GM10847 (cell line): Measurements from ENCODE around the gene WDR88.

Source experiments
- POLR2A ChIP-seq: IDR thresholded peaks from 2 replicates; pipeline ENCODE4 v1.6.1; 2011; ENCODE audit not compliant: insufficient read length; ENCODE audit errors: extremely low read depth

WDR88 gene

DNA sequence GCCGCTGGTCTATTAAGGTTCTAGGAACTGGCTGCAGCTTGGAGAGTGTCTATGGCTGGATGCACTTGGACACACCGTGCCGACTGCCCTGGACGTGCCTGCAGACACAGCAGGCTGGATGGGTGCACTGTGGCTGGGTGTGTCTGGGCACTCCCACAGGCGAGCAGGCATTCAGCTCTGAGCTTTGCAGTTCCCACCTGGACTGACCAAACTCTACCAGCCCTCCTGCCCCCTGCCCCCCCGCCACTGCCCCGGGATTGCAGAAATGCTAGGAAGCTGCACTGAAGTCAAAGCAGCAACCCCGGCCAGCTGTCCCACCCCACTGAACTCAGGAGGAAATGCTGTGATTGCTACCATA is 55.2 kb downstream of the WDR88 start:
- no peak for TF ChIP-seq POLR2A

DNA sequence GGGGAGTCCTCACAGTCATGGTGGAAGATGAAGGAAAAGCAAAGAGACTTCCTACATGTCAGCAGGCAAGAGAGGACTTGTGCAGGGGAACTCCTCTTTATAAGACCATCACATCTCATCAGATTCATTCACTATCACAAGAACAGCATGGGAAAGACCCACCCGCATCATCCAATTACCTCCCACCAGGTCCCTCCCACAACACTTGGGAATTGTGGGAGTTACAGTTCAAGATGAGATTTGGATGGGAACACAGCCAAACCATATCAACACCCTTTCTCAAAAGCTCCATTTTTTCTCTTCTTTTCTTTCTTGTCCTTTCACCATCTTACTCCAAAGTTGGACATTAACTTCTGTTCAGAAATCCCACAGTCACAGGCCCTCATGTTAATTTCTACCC is 57.5 kb downstream of the WDR88 start:
- no peak for TF ChIP-seq POLR2A

DNA sequence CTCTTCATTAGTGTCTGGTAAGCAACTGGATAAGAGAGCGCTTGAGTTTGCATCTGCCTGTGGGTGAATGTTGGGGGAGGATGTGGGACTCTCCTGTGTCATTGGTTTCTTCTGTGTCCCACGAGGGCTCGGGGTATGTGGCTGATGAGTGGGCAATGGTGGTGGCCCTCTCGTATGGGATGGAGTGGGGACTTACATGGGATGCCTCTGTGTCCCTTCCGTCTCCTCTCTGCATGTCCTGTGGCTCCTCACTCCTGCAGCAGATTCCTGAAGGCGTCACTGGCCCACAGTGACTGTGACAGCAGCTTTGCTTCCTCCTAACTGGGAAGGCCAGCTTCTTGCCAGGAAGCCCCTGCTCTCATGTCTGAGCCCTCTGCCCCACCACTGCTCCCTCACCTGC is 59.6 kb downstream of the WDR88 start:
- TF ChIP-seq POLR2A = no peak

DNA sequence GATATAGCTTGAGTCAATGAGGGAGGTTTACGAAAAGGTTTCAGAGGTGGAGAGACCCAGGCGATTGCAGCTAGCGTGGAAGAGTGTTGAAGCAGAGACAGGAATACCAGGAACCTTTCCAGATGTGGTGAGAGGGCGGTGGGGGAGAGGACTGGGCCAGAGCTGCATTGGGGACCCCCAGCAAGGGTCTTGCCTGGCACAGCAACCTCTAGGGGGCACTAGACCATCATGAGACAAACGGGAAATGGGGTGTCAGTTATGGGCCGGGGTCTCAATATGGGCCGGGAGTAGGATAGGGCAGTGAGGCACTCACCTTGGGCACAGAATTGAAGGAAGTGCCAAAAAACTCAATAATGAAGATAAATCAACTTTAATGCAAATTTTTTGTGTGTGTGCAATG is 60.1 kb downstream of the WDR88 start:
- TF ChIP-seq POLR2A = no peak

DNA sequence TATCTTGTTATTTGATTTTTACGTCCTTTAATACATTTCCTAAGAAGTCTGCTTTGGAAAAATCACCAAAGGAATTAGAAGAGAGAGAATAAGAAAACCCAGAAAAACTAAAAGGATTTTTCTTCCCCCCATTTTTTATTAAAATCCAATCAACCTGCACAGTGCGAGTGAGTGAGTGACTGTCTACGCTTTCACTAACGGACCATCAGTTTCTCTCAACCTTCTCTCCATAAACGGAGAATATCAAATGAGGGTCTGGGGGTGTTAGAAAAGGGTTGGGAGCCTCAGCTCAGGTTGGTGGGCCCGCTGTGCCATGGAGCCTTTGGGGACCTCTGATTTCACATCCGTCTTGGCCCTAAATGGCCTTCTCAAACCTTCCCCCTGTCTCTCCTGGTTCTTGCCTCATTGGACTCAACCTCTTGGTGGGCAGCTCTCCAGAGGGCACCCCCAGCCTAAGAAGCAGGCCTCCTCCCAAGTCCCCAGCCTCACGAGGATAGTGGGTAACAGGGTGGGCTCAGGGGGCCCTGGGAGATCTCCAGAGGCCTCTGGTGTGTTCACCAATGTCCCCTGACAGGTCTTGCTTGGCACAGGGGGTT is 61.5 kb downstream of the WDR88 start:
- no peak for TF ChIP-seq POLR2A

DNA sequence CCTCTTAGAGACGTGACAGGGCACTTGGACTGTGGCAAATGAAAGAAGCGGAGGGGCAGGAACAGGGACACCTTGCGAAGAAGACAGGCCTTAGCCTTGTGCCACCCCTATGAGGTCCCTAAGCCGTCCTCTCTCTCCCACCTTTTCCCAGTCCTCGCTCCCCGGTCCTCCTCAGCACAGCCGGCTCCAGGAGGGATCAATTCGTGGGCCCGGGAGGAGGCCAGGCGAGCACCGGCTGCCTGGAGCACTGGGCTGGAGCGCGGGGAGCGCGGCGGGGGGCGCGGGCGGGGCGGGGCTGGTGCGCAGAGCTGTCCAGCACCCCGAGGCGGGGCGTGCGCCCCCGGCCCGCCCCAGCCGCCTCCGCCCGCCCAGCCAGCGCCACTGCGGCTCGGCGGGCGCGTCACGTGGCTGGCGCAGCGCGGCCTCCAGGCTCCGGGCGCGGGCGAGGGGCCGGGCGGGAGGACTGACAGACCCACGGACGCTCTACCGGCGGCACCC is 62.0 kb downstream of the WDR88 start, which contains the start of gene LRP3:
TSS of gene LRP3 (plus strand) at position 466 of the 498 bp plus-strand sequence. CDS start 456 bp downstream, outside the sequence.
- TF ChIP-seq POLR2A = no peak

DNA sequence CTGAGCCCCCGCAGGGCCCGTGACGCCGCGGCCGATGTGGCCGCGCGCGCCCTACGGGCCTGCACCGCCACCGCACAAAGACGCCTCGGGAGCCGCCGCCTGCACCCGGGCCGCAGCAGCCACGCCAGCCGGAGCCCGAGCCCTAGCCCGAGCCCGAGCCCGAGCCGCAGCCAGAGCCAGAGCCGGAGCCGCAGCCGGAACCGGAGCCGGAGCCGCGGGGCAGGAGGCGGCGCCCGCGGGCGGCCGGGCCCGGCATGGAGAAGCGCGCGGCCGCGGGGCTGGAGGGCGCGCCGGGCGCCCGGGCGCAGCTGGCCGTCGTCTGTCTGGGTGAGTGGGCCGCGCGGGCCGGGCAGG is 62.6 kb downstream of the WDR88 start:
- no peak for TF ChIP-seq POLR2A

DNA sequence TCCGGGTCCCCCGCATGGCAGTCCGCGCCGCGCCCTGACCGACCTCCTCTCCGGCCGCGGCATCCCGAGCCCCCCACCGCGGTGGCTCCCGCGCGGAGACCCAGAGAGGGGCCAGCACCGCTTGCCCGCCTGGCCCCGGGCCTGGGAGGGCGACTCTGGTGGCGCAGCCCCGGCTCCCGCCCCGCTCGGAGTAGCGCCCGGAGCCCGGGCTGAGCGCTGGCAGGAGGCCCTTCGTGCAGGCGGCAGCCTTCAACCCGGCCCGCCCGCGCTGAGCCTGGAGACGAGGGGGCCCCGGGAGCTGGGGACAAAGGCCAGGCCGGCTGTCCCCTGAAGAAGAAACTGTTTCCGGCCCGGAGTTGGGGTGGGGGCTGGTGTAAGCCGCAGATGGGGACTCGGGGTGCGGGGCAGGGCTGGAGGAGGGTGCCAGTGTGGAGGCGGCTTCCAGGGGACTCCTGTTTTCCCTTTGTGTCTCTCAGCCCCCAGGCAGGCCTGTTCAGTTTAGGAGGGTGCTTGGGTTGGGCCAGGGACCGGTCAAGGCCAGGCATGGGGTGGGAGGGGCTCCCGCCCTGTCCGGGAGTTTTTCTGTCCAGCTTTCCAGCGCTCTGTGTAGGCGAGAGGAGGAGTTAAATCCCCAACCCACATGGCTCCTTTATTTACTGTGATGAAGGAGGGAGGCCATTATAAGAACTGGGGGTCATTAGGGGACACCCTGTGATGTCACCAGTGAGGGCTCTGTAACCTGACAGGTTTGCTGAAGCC is 63.2 kb downstream of the WDR88 start:
- no peak for TF ChIP-seq POLR2A

DNA sequence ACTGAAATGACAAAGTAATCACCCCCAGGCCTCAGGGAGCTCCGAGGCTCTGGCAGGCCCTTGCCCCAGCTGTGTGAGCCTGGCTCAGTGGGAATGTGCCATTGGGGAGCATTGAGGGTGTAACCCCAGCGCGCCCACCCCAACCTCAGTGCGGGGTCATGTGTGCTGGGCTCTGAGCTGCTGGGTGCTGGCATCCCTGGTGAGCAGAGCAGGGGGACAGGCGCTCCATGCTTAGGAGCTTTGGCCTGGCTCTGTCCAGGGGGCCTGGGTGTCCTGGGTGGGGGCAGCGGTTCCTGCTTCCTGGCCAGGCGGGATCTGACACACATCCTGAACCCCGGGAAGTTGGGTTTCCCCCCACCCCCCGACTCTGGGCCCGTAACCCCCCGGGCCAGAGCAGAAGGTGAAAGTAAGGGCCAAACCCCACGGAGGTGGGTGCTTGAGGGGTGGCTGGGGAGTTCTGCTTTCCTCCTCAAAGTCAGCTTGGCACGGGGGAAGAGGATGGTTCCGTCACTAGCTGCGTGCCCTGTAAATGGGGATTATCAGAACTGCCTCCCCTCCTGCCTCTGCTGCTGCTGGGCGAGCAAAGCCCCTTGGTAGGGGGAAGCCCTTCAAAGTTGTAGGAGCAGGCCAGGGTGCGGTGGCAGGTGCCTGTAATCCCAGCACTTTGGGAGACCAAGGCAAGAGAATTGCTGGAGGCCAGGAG is 63.9 kb downstream of the WDR88 start:
- no peak for TF ChIP-seq POLR2A

DNA sequence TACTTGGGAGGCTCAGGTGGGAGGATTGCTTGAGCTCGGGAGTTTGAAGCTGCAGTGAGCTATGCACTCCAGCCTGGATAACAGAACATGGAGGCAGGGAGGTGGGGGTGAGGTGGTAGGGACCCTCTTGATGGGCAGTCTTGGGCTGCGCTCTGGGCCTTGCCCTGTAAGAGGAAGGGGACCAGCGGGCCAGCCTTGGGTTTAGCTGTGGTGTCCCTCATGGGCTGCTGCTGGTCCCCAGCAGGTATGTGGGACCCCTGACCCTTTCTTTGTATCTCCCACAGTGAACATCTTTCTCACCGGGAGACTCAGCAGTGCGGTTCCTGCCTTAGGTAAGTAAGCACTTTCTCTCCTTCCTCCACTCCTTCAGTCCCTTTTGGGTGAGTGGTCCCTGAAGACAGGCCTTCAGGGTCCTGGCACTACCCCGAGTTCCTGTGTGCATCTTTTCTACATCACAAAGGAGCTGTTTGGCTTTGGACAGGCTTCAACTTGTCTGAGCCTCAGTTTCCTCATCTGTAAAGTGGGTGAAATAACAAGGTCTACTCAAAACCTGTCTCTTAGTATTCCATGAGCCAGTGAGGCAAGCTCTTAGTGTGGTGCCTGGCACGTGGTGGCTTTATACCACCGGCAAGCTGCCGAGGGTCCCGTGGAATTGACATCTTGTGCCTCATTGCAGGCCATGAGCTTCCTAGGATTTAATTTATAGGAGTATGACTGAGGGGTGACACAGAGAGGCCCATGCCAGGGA is 64.7 kb downstream of the WDR88 start:
- no peak for TF ChIP-seq POLR2A

DNA sequence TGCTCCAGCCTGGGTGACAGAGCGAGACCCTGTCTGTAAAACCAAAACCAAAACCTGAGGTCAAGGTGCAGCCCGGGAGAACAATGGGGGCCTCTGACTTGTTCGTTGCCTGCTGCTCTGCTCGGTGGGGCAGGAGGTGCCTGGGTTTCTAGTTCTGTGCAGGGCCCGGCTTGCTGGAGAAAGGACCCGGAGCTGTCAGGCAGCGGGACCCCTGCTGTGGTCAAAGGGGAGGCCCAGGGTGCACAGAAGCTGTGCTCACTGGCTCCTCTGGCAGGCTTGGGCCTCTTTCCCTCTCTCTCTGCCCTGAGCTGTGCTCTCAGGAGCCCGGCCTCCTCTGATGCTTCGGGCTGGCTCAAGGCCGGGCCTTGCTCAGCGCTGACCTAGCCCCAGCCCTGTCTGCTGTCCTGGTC is 65.7 kb downstream of the WDR88 start:
- TF ChIP-seq POLR2A = no peak

DNA sequence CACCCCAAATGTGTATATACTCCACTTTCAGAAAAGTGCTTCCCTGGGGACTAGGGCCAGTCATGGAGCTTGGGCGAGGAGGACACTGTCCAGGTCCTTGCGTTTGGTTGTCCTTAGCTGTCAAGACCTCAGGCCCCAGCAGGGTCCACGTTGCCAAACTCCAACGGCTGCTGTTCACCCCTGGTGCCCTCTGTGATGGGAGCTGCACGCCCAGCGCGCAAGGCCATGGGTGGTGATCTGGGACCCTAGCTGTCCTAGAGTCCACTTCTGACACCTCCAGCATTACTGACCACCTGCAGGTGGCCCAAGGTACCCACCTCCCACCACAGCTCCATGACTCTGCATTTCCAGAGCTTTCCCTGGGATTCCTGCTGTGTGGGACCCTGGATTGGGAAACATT is 66.3 kb downstream of the WDR88 start:
- no peak for TF ChIP-seq POLR2A

DNA sequence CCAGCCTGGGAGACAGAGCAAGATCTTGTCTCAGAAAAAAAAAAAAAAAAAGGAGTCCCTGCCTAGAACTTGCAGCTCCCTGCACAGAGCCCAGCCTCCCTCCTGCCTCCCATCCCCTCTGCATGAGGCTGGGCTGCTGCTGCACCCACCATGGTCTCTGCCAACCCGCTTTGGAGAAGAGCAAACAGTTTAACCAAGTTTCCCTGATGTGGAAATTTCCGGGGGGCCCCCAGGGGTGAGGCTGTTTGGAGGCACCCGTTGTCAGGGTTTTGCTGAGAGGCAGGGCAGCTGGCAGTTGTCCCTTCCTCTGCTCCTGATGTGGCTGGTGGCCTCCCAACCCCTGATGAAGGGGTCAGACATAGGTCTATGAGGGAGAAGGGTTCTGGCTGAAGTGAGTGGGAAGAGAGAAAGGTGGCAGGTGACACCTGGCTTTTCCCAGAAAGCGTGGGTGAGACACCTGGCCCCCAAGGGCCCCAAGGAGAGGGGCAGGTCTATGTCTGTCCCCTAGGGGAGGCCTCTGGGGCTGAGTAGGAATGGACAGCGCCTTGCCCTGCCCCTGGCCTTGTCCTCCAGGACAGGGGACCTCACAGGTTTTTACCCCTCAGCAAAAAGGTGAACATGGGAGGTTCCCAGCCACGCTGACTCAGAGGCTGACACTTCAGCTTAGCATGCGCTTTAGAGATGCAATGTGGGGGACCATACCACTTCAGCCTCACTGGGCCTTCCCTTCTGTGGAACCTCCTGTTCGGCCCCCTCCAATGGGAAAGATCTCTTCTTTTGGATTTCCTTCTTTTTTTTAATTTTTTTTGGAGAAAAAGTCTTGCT is 67.7 kb downstream of the WDR88 start:
- TF ChIP-seq POLR2A = no peak

DNA sequence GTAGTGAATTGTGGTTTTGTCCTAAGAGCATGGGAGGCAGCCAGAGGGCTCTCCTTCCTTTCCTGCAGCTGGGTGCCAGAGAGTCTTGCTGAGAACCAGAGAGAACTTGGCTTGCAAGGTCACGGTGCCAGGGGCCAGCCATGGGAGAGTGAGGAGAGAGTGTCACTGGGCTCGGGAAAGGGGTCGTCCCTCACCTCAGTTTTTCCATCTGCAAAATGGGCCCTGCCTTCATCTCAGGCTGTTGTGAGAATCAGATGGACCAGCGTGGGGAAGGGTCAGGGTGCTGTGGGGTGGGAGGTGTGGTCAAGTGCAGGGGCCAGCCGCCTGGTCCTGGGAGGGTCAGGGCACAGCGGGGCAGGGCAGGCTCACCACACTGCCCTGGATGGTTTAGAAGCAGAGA is 69.6 kb downstream of the WDR88 start:
- no peak for TF ChIP-seq POLR2A

DNA sequence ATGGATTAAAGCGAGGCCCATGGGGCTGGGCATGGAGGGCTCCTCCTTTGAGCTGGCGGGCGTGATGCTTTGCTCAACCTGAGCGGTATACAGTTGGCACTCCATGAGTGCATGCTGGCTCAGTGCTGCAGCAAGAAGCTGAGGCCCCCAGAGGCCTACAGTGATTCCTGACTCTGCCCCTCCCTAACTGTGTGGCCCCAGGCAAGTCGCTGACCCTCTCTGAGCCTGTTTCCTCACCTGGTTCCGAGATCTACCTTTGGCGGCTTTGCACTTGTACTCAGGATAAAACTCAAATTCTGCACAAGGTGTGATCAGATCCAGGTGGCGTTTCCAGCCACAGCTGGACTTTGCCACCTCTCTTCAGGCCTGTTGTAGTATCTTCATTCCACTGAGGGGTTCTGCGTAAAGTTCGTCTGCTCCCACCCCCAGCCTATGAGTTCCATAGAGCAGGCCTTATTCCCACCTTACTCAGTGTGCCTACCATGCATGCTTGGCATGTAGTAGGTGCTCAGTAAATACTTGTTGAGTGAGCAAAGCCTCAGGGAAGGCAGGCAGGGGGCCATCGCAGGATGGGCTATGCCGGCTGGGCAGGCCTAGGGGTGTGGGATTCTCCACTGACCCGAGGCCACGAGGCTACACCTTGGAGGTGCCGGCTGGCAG is 70.1 kb downstream of the WDR88 start:
- TF ChIP-seq POLR2A = no peak
